HEK293T (cell line): ENCODE measurements around the gene IRS2.

ENCODE experiments used
- CTCF ChIA-PET: fragments of 350-600 bp; formaldehyde crosslinking; extraction: SDS; loops from one replicate; lab custom pipeline; 2021; ENCODE audit warnings: antibody characterized with exemption, inconsistent platforms; lab: Yijun Ruan, JAX
- POLR2A ChIA-PET: fragments of 350-600 bp; formaldehyde crosslinking; extraction: SDS; loops from one replicate; lab custom pipeline; 2020; ENCODE audit warnings: antibody characterized with exemption, inconsistent platforms; lab: Yijun Ruan, JAX
- DNase-seq: peaks from one replicate; pipeline ENCODE4 v3.0.0; 2012; ENCODE audit warnings: mixed read lengths; ENCODE audit errors: extremely low spot score
- ARNT ChIP-seq: fragments of 450-650 bp; IDR thresholded peaks from 2 replicates; pipeline ENCODE4 v1.6.1; 2017; ENCODE audit warnings: mild to moderate bottlenecking
- ELF4 ChIP-seq: fragments of 450-650 bp; IDR thresholded peaks from 2 replicates; pipeline ENCODE4 v1.6.1; 2017; ENCODE audit warnings: antibody characterized with exemption
- FOXK2 ChIP-seq: fragments of 450-650 bp; IDR thresholded peaks from 2 replicates; pipeline ENCODE4 v1.6.1; 2016; ENCODE audit warnings: mild to moderate bottlenecking
- SP1 ChIP-seq: fragments of 450-650 bp; IDR thresholded peaks from 2 replicates; pipeline ENCODE4 v1.6.1; 2017
- ZNF384 ChIP-seq: fragments of 450-650 bp; IDR thresholded peaks from 2 replicates; pipeline ENCODE4 v1.6.1; 2016
- TF ChIP-seq, protein P1 (sequence below): fragments of 450-650 bp; IDR thresholded peaks from 2 replicates; pipeline ENCODE4 v1.6.1; 2016

IRS2 gene

DNA sequence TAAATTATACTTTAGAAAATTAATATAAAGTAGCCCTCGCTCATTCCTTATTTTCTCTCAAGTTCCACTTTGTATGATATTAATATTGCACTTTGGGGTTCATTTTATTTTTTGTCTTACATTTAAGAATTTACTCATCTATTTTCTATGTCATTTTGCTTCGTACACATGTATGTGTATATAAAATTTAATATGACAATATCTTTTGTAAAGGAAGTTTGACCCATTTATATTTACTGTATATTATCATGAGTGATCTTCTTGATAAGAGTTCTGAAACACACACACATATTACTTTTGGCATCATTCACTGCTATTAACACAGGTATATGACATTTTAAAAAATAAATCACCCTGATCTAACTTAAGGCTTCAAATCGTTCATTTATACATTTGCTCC is 83.1 kb downstream of the IRS2 start:
- ChIA-PET CTCF (no interaction called here), POLR2A (no interaction called here)
- no peak for DNase-seq
- TF ChIP-seq FOXK2 = no peak
- TF ChIP-seq, protein P1, sequence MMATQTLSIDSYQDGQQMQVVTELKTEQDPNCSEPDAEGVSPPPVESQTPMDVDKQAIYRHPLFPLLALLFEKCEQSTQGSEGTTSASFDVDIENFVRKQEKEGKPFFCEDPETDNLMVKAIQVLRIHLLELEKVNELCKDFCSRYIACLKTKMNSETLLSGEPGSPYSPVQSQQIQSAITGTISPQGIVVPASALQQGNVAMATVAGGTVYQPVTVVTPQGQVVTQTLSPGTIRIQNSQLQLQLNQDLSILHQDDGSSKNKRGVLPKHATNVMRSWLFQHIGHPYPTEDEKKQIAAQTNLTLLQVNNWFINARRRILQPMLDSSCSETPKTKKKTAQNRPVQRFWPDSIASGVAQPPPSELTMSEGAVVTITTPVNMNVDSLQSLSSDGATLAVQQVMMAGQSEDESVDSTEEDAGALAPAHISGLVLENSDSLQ = no peak
- no peak for TF ChIP-seq ARNT
- TF ChIP-seq SP1 = no peak
- TF ChIP-seq ELF4 = no peak
- TF ChIP-seq ZNF384 = no peak
